ENCODE data around the gene GIMD1.

- no peak for TF ChIP-seq POLR2A (IDR thresholded peaks at IDR 0.05)
- no peak for TF ChIP-seq CTCF (IDR thresholded peaks at IDR 0.05)
- no peak for TF ChIP-seq POLR2AphosphoS5 (IDR thresholded peaks at IDR 0.05)
These were observed 29.9 kb downstream of the GIMD1 start for GRCh38 chr4:106338671-106339070.
